Urothelium cell line (cell line): ENCODE results near the gene ASCL3.
"Not testable (repeated sequence)": the region's sequence is repeated elsewhere in the genome, so short reads cannot be mapped to it uniquely, and the experiment has no call there.

Source experiments
- DNase-seq: peaks from one replicate; pipeline ENCODE4 v3.0.0; 2011; ENCODE audit warnings: low spot score, mixed read lengths
- FAIRE-seq: peaks from 2 replicates; lab custom pipeline; 2011; peaks lifted over from hg19 to GRCh38; lab: Jason Lieb, UNC

ASCL3 gene, protein sequence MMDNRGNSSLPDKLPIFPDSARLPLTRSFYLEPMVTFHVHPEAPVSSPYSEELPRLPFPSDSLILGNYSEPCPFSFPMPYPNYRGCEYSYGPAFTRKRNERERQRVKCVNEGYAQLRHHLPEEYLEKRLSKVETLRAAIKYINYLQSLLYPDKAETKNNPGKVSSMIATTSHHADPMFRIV

GRCh38 chr11:8942518-8943066 lies at the start of gene ASCL3:
ASCL3 (minus strand) TSS chr11:8943016; CDS start chr11:8938161, 4,855 bp downstream.
- DNase-seq (no peak), FAIRE-seq (no peak)

DNA sequence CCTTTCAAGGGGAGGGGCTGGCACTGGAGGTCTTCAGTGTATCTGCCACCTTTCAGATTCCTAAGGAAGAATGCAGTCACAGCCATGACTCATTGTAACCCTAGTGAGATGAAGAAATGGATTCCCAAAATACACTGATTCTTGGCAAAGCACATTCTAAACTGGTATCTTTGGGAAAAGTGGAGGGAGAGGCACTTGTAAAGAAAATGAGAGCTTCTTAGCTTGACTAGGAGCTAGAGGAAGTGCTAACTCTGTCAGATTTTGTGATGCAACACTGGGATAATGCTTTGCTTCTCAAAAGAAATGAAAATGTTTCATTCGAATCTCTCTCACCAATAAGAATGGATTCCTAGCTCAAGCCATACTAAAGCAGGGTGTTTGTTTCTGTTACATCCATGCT lies 46.6 kb upstream of the ASCL3 start:
- no peak for FAIRE-seq
- peak; percentile 41 for DNase-seq

DNA sequence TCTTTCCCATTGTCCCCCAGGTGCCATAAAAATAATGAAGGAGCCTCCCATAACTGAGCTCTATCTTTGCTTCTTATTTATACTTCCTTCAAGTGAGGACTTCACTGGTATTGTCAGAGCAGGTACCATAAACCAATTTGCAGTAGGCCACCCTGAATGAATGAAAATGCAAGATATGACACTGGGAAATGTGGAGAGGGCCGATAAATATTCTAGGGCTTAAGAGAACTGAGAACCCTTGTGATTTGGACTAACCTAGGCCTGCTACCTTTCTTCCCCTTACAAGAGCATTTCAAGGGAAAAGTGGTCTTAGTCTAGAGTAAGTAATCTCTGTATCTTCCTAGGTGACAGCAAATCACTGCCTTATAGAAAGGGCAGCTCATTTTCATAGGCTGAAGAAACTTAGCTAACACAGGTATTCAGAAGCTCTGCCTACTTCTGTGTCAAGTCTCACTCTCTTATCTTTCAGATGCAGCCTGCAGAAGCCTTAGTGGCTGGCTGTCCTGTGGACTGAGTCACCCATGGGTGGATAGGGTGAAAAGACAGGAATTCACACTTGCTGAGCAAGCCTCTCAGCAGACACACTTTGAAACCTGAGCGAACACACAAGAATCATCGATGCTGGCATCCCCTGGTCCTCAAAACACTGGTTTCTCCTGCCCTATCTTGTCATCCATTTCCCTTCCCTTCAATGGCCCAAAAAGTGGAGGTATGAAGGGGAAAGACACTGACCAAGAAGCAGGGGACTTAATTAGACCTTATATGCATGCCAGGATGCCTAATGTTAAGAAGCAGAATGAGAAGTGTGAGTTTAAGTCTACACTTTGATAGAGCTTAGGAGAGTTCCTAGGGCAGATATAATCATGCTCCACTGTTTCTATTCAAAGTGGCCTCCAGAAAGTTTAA lies 45.8 kb upstream of the ASCL3 start:
- FAIRE-seq, result no peak
- no peak for DNase-seq

- DNase-seq (no peak), FAIRE-seq (no peak)
Observed at GRCh38 chr11:8987446-8987845, 44.6 kb upstream of the ASCL3 start.

DNA sequence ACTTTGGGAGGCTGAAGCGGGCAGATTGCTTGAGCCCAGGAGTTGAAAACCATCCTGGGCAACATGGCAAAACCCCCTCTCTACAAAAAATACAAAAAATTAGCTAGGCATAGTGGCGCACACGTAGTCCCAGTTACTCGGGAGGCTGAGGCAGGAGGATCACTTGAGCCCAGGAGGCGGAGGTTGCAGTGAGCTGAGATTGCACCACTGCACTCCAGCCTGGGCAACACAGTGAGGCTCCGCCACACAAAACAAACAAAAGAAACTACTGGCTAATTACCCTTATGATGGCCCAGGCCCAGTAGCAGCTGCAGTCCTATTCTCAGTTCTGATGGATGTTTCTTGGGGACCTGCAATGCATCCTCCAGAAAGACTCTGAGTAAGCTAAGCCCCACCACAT lies 44.0 kb upstream of the ASCL3 start:
- not testable (repeated sequence) for FAIRE-seq

DNA sequence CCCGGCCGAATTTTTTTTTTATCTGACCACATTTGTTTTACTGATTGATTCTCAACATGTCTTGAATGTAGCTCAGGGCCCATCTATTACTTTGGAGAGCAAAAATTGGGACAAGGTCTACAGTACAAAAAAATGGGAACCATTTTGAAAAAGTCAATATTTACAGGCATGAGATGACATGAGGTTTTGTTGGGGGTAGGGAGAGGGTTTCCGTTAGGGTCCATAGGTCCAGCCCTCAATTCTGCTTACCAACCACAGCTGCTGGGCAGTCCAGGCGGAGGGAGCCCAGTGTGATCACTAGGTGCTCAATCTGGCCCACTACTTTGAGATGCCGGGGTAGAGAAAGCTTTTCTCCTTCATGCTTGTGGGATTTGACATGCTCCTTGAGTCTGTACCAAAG lies 42.6 kb upstream of the ASCL3 start:
- FAIRE-seq (no peak), DNase-seq (no peak)

More for the DNA sequence above, 44.0 kb upstream of the ASCL3 start:
- DNase-seq, result not testable (repeated sequence)

DNA sequence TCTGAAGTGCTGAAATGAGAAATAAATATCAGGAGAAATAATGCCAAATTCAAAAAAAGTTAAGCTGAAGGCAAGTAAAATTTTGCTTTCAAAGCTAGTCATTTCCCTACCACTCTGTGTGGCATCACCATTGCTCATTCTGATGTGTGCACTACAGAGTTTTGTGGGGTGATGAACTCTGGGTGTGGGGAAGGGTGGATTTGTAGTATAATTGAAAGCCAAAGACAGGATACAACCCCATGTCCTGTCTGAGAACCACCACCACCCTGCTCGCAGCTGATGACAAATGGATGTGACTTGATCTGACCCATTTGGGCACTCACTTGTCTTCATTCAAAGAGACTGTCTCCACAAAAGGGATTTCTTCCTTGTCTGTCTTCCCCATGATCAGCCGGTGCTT lies 40.7 kb upstream of the ASCL3 start:
- no peak for DNase-seq
- FAIRE-seq, result no peak

- DNase-seq, result no peak
- FAIRE-seq, result no peak
Observed at GRCh38 chr11:8980485-8980884, 37.7 kb upstream of the ASCL3 start.

GRCh38 chr11:8979365-8979764 lies 36.5 kb upstream of the ASCL3 start:
- FAIRE-seq, DNase-seq: not testable (repeated sequence)

DNA sequence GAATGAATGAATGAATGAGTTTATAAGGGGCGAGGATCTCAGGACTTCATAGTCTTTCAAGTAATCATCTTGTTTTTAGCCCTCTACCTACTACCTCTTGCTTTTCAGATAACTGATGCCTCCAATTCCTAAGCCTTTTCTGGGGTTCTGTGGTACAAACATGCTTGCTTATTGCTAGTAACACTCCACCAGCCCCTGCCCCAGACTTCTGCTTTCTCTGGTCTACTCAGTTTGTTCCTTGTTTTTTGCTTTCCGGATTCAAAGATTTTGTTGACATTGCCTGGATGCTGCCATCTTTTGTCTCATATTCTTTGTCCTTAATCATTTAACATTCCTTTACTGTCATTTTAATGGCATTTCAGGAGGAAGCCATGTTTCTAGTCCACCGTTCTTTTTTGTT lies 30.3 kb upstream of the ASCL3 start:
- no peak for FAIRE-seq
- no peak for DNase-seq

DNA sequence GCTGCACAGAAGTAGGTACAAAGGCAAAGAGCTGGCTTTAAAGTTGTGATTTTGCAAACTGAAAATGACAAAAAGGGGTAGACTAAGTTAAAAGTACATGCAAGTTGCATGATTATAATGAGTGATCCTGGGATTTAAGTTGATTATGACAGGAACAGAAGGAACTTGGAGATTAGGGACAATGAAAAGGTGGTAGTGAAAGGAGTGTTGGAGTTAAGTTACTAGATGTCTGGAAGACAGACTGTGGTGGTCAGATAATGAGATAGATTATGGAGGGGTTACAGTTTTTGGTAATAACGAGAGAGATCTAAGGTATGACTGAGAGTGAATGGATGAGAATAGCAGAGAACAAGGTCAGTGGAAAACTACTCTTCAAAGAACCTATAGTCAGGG lies 29.1 kb upstream of the ASCL3 start:
- no peak for FAIRE-seq
- no peak for DNase-seq

DNA sequence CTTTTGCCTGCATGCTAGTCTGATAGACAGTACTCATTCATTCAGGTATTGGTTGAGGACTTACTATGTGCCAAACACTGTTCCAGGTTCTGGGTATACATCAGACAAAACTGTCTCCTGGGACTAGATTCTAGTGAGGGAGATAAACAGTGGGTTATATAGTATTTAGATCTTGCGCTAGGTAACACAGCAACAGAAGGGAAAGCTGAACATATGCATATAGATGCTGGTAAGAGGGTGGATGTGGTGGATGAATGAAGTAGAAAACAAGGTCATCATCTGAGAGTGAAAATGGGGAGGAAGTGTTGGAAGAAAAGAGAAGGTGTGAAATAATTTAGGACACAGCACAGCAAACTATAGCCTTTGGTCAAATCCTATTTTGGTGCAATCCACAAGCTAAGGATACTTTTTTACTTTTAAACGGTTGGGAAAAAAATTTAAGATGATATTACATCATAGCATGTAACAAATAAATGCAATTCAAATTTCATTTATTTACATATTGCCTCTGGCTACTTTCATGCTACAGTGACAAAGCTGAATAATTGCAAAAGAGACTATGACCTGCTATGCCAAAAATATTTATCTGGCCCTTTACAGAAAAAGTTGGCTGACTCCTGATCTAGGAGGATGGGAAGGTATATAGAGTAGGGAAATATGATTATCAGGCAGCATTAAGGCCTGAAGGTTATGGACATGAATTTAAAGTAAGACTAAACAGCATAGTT lies 28.5 kb upstream of the ASCL3 start:
- no peak for DNase-seq
- no peak for FAIRE-seq

GRCh38 chr11:8967184-8967583 lies 24.4 kb upstream of the ASCL3 start:
- no peak for FAIRE-seq
- no peak for DNase-seq

- DNase-seq (peak; percentile 92), FAIRE-seq (peak; percentile 74)
Observed at GRCh38 chr11:8964324-8965320, 21.8 kb upstream of the ASCL3 start, which contains the start of gene TMEM9B. TMEM9B (minus strand) TSS chr11:8964442; CDS start chr11:8964313, 129 bp downstream.

GRCh38 chr11:8963569-8964323 lies 20.9 kb upstream of the ASCL3 start:
- no peak for FAIRE-seq
- peak; percentile 86 for DNase-seq

DNA sequence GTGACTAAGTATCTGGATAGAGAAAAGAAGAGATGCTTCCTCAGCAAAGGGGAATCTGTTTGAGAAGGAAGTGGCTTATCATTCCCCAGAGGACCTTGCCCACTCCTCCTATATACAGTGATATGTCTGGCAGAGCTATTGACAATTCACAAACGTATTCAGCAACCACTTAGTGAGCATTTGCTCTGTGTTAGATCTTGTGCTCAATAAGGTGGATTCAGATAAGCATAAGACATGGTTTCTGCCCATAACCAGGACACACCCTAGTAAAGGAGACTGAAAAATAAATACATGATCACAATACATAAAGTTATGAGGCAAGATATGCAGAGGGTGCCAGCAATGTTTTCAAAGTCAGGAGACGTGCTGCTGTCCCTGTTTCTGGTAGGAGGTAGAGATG lies 20.0 kb upstream of the ASCL3 start:
- no peak for FAIRE-seq
- DNase-seq, result no peak

- no peak for DNase-seq
Observed at GRCh38 chr11:8961401-8961800, 18.6 kb upstream of the ASCL3 start.

DNA sequence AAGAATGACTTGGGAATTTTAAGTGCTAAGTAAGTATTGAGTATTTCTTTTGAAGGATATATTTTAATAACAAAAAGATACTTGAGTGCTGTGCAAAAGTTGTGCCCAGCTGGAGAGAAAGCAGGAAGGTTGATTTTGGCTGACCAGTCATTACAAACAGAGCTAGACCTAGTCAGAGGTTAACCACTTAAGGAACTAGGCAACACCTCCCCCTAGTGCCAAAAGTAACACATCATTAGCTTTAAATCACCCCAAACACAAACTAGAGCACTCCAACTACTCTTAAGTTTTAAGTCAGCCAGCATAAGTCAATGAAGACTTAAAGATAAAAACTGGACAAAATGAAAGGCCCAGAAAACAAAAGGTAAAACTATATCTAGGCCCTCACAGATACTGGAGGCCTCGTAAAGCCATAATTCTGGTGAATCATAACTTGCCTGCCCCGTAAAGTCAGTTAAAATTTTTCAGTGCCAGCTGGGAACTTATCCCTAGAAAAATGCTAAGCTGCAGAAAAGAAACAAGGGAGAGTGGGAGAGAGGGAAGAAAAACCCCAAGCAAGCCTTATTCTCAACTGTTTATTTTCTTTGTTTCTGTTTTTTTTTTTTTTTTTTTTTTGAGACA lies 16.8 kb upstream of the ASCL3 start:
- peak; percentile 56 for DNase-seq
- FAIRE-seq, result no peak

More at GRCh38 chr11:8961401-8961800, 18.6 kb upstream of the ASCL3 start:
- no peak for FAIRE-seq

DNA sequence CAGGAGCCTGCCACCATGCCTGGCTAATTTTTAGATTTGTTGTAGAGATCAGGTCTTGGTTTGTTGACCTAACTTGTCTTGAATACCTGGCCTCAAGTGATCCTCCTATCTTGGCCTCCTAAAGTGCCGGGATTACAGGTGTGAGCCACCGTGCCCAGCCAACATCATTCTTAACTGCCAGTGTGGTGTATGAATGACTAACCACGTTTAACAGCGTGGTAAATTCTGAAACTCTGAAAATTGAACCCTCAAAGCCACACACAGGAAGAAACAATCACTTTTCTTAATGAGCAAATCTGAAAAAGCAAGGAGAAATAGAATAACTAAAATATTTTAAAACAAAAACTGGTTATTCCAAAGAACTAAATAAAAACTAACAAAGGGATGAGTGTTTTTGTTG lies 14.0 kb upstream of the ASCL3 start:
- DNase-seq, result no peak

More for the DNA sequence above, 14.0 kb upstream of the ASCL3 start:
- FAIRE-seq, result no peak
